ENCODE measurements around the gene SFT2D1.

DNA sequence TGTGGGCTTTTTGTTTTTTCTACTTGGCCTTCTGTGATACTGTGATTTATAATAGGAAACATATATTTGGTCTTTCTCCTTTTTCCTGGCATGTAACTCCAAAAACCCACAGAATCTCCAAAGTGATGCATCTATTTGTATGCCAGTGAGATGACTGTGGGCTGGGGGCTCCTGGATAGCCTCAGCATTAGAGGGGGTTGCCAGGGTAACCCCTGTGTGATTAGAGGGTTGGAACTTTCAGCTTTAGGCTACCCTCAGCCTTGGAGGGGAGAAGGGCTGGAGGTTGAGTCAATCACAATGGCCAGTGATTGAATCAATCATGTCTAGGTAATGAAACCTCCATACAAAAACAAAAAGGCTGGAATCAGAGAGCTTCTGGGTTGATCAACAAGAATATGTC lies 10.6 kb upstream of the SFT2D1 start:
- no peak for TF ChIP-seq POLR2A (IDR thresholded peaks at IDR 0.05)
- TF ChIP-seq, protein P1, sequence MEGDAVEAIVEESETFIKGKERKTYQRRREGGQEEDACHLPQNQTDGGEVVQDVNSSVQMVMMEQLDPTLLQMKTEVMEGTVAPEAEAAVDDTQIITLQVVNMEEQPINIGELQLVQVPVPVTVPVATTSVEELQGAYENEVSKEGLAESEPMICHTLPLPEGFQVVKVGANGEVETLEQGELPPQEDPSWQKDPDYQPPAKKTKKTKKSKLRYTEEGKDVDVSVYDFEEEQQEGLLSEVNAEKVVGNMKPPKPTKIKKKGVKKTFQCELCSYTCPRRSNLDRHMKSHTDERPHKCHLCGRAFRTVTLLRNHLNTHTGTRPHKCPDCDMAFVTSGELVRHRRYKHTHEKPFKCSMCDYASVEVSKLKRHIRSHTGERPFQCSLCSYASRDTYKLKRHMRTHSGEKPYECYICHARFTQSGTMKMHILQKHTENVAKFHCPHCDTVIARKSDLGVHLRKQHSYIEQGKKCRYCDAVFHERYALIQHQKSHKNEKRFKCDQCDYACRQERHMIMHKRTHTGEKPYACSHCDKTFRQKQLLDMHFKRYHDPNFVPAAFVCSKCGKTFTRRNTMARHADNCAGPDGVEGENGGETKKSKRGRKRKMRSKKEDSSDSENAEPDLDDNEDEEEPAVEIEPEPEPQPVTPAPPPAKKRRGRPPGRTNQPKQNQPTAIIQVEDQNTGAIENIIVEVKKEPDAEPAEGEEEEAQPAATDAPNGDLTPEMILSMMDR (IDR thresholded peaks at IDR 0.05): no peak
